GM21526 (cell line): ENCODE measurements around the gene TTC7B.
A peak's percentile ranks its signal among the peaks of the same experiment; 100 is the strongest.

ENCODE experiments used
- ATAC-seq: cut with Tn5 transposase; IDR thresholded peaks from one replicate; pipeline ENCODE4 v1.9.1; 2021; ENCODE audit warnings: moderate library complexity; ENCODE audit not compliant: unreplicated experiment, low FRiP score

The TTC7B gene

DNA sequence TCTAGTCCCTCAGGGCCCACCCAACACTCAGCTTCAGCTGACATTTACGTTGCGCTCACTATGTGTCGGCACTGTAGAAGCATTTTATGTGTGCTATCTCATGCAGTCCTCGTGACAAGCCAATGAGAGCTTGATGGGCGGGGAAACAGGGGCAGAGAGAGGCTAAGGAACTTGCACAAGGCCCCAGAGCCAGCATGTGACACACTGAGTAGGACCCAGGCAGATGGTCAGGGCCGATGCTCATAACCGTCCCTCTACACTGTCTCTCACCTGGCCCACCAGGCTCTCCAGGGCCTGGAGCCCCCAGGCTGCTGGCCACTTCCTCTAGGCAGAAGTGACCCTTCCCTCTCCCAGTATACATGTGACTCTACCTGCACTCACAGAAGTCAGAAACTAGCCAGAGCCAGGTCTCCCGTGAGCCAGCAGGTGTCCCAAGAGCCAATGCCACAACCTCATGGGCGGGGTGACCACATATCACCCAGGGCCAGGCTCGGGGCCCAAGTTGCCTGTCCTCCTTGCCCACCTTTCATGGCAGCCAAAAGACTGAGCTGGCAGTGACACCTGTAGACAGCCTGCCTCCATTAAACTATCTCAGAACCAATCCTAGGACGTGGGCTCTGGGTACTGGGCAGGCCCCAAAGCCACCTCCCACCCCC is 38.3 kb downstream of the TTC7B start:
- ATAC-seq = no peak

DNA sequence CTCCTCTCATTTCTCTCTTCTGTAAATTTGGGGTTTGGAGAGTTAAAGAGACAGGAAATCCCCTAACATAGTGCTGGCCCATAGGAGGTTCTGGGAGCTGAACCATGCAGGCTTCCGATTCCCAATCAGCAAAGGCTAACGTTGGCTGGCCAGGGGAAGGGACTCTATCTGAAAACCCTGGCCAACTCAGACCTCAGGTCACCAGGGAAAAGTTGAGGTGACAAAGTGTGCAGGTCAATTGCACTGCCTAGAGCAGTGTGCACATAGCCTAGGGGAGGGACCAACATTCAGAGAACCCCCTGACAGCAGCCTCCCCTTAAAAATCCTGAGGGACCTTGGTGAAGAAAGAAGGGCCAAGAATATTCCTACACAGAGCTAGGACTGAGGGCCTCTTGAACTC is 38.9 kb downstream of the TTC7B start:
- ATAC-seq = no peak

DNA sequence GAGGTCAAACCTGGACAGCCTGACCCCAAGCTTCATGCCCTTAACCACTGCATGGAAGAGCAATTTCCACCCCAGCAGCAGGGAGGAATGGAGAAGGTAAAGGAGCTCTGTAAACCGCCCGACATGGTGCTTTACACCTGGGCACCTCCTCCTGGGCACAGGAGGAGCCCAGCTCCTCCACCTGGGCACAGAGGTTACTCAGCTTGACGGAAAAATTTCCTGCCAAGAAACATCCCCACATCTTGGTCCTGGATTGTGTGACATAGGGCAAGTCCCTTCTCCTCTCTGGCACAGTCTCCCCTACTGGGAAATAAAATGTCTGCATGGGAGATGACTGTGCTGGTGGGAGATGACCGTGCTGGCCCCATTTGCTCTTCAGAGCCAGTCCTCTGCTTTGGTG is 40.8 kb downstream of the TTC7B start:
- ATAC-seq = no peak

DNA sequence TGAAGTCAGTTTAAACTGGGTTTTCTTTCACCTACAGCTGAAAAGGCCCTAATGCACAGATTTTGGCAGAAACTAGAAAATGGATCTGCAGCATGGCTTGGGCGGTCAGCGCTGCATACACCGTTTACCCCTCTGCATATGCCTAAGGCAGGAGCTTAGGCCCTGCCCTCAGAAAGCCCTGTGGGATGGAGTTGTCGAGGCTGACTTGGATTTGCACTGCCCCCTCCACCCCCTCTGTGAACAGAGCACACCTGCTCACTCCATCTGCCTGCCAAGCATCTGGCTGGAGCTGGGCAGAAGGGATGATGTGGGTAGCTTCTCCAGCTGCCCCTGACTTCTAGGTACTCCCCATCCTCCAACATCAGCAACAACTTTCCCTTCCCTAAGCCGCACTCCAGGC is 41.9 kb downstream of the TTC7B start:
- ATAC-seq = no peak

DNA sequence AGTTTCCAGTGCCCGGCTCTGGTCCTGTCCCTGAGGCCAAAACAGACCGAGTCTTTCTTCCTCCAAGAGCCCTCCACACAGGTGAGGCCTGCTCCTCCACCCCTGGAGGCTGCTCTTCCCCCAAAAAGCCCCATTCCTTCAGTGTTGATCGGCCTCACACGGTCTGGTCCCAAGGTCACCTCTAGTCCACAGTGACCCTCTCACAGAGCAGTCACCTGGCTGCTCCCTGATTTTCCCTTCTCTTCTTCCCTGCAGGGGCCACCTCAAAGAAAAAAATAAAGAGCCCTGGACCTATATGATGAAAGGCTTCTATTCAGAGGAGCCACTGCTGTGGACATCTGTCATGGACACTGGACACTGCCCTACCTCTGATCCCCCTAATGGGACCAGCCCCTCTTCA is 42.5 kb downstream of the TTC7B start:
- no peak for ATAC-seq

DNA sequence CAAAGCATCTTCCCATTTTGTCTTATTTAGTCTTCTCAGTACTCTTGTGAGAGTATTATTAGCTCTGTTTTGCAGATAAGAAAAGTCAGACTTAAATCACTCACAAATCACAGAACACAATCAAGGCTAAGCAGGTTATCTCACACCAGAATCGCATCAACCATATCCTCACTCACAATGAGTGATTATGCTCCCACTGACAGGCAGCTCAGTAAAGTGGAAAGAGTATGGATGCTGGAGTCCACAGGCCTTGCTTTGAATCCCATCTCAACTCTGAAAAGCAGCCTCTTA is 43.1 kb downstream of the TTC7B start:
- ATAC-seq = no peak

DNA sequence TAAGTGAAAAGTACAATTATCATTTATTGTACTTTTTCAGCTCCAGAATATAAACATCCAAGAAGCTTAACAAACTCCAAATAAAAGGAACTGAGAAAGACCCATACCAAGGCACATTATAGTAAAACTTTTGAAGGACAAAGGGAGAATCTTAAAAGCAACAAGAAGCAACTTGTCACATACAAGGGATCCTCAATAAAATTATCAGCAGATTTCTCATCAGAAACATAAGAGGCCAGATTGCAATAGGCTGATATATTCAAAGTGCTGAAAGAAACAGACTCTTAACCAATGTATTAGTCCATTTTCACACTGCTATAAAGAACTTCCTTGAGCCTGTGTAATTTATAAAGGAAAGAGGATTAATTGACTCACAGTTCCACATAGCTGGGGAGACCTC is 48.3 kb downstream of the TTC7B start:
- ATAC-seq = no peak

DNA sequence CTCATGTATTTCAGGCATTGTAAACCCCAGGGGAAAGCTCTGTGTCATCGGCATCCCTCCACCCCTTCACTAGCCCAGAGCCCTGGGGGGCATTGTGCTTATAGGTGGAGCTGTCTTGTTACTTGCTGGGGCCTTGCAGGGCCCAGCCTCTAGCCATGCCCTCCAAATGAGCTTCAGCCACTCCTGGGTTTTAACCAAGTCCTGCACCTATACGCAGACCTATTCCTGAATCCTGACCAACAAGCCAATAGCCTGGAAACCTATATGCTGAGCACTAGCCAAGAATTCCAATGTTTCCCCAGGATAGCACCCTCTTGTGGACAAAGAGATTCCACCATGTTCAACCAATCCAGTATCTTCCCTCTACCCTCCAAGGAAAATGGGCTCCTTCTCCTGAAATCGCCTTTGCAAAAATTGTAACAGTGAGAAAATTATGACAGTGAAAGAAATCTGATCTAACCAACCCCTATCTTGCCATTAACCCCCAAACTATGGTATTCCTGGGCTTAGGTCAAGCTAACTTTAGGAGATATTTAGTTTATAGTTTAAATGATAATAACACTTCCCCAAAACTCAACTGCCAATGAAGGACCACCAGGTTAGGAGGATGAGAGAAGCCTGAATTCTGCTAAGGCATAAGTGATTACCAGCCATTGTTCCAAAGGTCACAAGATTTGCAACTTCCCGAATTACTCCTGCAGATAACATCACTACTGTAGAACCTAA is 55.5 kb downstream of the TTC7B start:
- no peak for ATAC-seq

DNA sequence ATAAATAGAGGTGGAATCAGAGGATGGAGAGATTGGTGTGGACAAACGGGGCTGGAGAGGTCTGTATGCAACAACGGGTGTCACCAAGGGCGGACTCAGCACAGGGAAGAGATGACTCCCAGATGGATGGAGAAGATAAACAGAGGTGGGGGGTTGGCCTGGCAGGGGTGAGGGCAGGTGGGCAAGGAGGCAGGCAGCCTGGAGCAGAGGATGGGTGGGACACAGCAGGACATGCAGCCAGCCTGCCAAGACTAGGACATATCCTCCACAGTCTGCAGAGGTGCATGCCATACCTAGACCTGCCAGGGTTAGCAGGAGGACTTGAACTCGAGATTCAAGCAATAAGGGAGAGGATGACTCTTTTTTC is 56.2 kb downstream of the TTC7B start:
- ATAC-seq = no peak

DNA sequence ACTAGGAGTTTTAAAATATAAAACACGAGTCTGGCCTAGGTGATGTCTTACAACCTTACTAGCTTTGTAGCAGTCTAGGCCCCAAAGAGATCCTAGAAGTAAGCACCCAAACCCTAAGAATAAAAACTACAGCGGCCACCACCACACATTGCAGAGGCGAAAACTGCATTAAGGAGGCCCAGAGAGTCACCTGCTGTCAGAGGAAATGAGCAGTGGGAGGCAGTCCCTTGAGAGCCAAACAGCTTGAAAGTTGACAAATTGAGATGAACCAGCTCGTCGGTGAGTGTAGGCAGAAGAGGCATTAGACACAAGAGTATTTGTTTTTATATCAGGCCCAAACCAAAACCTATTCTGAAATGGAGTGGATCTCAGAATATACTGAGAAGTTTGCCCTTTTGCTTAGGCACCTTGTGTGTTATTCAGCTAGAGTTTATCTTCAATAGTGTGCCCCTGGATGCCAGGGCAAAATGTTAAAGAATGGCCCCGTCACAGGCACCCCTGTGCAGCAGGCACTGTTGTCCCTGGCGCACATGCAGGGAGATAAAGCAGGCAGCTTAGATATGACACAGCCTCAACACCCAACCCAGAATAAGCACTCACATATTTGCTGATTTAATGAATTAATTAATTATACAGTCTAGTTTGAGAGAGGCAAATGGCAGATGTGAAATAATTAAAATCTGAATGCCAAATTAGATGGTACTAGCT is 56.7 kb downstream of the TTC7B start:
- no peak for ATAC-seq

DNA sequence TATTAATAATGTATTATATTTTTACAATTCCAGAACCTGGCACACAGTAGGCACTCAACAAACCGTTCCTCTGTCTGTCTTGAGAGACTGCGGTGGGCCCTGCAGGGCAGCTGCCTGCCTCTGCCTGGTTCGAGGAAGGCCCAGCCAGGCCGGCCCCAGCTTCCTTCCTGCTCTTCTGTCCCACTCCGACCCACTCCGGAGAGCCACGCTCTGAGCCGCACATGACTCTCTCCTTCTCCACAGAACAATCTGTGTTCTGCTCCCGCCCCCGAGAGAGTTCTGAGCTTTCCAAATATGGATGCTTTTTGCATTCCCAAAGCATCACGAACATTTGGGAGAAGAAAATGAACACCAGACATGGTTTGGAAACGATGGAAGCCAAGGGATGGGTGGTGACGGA is 57.3 kb downstream of the TTC7B start:
- no peak for ATAC-seq

DNA sequence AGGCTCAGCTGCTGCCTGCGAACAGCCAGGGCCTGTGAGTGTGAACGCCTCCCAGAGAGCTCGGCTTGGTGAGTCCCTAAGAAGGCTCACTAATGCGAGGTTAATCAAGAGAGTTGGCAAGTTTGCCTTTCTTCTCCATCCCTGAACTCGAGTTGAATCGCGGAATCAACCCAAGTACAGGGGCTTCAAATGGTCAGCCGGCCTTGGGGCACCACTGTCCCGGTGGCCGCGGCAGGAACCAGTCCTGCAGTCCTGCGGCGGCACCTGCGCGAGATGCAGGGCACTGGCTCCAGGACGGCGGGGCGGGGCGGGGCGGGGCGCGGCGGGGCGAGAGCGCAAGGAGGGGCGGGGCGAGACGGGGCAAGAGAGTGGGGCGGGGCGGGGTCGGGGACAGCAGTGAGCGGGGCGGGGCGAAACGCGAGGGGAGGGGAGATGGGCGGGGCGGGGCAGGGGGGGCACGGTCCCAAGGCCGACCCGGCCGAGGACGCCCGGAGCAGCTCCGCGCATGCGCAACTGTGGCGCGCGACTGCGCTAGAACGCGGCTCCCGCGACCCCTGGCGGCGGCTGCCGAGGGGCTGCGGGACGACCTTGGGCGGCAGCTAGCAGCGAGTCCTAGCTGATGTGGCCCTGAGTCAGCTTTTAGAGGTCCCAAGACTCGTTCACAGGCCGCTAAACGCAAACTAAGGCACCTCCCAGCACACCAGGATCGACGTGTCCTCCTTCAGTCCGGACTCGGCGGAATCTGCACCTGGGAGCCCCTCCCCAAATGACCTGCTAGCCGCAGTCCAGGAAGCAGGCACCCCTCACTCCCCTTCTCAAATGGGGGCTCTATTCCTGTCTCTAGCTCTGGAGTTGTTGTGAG is 58.0 kb downstream of the TTC7B start:
- ATAC-seq = peak; percentile 84

DNA sequence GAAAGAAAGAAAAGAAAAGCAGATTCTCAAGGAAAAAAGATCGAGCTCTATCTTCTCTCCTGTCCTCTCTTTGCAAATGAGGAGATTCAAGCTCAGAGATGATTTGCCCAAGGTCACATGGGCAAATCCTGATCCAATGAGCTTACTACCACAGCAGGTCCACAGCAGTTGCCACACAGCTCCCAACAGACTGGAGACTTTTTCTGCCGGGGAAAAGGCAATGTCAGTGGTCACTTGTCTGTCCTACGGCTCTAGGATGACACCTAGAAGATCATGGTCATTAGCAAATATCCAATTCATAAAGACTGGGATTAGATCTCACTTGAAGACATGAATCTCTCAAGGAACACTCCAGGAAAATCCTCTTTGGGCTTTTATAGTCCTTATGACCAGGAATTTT is 58.8 kb downstream of the TTC7B start:
- ATAC-seq = no peak

DNA sequence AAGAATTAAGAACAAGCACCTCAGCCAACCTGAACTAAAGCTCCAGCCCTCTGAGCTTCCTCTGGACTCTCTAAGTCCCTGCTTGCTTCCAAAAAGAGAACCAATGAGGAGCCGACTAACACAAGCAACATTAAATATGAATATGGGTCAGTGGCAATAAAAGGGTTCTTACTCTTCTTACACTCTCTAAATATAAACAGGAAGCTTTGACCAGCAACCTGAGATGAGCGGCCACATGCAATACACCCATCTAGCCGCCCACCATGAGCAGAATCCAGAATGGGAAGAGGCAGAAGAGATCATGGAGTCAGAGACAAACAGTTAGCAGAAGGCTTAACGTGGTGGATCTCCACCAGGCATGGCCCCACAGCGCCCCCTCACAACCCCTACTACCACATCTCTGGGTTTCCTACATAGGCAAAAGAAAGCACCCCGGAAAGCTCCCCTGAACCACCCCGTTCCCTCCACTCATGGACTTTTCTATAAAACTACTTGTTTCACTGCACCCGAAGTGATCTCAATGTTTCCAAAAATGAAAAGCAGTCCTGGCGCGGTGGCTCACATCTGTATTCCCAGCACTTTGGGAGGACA is 59.4 kb downstream of the TTC7B start:
- no peak for ATAC-seq

DNA sequence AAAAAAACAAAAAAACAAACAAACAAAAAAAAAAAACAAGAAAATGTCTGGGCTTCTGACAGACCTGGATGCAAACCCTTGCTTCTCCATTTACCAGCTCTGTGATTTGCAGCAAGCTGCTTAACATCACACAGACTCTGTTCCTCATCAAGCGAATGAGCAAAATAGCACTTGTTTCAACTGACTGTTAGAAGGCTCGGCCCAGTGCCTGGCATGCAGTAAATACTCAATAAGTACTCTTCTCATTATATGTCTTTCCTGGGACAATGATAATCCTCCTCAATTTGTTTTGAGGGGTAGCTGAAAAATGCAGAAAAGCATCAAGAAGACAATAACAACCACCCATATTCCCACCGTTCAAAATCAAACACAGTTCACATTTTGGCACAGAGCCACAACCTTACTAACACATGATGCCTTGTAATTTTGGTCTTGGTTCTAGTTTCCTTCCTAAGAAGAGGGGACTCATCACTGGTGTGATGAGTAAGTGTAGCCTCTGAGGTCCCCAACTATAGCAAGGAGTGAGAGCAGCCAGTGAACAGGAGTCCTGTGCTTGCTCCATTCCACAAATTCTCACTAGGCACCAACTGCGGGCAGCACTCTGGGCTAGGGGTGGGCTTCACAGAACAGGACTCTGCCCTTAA is 60.4 kb downstream of the TTC7B start:
- ATAC-seq = no peak

DNA sequence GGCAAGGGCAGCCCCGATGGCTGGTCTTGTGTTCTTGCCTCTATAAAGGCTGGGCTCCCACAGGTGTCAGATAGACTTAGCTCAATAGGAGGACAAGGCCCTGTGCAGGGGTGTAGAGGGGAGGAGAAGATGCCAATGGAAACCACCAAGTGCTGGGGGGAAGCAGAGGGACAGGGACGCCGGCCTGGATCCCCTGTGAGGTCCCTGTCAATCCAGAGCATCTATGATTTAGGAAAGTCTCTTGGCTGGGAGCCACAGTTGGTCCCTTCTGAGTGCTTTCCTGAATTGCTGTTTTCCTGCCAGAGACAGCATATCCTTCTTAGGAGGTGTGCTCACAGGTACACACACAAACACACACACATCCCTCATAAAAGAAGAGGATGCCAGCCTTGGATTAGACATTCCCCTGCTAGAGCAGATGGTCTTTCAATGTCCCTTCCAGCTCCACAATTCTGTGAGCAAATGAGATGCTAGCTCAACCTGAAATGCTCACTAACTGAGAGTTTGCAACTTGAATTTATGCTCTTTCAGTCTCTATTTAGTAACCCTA is 62.7 kb downstream of the TTC7B start:
- ATAC-seq = no peak

DNA sequence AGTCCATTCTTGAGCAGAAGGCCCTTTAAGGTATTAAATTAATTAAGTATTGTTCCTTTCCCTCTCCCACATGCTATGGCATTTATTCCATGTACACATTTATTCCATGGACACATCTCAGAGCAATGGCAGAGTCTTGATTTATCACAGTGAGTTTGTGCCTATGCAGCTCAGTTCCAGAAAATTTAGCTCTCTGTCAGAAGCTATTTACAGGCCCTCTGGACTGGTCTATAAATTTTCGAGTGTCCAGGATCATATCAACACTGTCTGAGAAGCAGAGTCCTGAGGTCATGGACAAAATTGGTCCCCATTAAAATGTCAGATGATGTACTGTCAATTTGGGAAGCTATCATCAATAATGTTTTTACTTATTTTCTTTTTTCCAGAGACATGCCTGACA is 65.5 kb downstream of the TTC7B start:
- no peak for ATAC-seq

DNA sequence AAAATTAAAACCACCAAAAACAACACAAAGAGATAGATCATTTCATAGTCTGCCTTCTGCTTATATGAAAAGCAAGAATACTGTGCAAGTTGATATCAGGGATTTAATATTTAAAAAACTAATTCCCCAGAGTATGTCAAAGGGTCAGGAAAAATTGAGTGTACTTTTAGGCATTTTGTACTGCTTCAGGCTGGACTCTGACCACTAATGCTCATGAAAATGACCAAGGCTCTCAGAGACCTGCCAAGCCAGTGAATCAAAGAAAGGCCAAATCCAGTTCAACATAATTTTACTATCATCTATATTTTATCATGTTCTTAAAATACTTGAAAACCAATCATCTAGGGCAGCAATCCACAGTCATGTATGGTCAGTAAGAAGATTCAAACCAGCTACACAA is 66.0 kb downstream of the TTC7B start:
- ATAC-seq = no peak

DNA sequence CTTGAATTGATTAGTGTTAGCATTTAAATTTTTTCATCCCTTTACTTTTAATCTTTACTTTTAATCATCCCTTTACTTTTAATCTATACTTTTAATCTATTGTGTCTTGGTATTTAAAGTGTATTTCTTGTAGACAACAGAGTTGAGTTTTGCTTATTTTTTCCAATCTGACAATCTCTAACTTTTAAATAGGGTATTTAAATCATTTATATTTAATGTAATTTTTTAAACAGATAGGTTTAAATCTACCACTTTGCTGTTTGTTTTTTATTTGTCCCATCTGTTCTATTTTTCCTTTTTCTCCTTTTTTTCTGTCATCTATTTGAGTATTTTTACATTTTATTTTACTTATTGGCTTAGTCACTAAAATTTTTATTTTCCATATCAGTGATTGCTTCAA is 68.3 kb downstream of the TTC7B start:
- no peak for ATAC-seq

DNA sequence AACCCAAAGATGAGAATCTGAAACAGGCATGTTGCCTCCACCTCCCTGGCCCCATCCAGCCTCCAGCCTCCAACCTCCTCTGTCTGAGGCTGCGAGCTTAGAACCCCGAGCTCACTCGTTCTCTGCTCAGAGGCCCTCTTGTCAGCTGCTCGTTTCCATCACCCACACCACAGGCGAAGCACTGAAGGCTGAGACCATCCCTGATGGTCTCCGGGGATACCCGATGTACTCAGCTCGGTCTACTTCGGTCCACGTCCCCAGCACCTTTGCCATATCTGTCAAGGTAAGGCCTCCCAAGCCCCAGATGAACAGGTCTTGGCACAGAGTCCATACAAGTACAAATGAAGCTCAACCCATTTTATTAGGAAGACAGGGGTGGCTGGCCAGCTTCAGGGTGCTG is 72.4 kb downstream of the TTC7B start:
- ATAC-seq = no peak
